GM21723 (cell line): ENCODE results near the gene TPD52L2.
"Not testable (repeated sequence)": the region's sequence is repeated elsewhere in the genome, so short reads cannot be mapped to it uniquely, and the experiment has no call there.

Source experiments
- ATAC-seq: cut with Tn5 transposase; IDR thresholded peaks from one replicate; pipeline ENCODE4 v1.9.1; 2021; ENCODE audit warnings: mild to moderate bottlenecking, moderate library complexity; ENCODE audit not compliant: unreplicated experiment

TPD52L2 gene

DNA sequence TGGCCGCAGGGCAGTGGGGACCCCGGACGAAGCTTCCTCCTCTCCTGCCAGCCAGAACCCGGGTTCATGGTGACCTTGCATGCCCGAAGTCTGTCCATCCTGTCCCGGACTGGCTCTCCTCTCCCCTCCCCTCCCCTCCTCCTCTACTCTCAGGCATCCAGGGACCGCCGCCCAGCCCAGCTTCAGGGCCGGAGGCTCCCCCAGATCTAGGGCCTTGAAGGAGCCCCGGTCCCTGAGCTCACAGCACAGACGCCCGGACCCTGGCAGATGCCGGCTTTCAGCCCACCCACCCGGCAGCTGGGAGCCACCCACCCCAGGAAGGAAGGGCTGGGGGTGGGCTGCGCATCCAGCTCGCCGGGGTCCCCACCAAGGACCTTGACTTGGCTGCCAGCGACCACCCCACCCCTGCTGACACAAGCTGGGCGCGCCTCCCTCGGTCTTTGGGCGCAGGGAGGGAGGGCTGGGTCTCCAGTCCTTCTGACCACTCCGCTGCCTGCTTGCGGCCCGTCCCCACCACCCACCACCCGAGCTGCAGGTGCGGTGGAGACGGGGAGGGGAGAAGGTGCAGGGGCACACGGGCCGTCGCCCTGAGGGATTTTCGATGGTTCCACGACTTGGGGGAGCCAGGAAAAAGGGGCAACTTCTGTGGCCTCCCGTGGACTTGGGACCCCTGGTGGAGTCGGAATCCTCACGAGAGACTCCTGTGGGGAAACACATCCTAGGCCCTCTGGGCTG, 9.5 kb upstream of the TPD52L2 start:
- ATAC-seq, result no peak

DNA sequence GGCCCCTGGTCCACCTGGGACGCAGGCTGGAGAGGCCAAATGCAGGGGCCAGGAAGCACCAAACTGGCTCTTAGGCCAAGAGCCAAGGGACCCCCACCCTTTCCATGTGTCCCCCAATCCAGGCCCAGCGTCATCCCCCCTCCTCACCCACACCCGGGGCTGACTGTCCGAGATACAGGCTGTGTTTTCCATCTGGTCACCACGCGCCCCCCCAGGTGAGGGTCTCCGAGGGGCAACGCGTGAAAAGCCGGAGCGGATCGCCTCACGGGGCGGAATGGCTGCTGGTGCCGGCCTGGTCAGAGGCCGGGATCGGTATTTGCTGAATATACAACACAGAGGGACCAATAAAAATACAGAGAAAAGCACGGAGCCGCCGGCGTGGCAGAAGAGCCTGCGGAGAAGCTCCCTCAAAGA, 9.0 kb upstream of the TPD52L2 start:
- ATAC-seq, result no peak

DNA sequence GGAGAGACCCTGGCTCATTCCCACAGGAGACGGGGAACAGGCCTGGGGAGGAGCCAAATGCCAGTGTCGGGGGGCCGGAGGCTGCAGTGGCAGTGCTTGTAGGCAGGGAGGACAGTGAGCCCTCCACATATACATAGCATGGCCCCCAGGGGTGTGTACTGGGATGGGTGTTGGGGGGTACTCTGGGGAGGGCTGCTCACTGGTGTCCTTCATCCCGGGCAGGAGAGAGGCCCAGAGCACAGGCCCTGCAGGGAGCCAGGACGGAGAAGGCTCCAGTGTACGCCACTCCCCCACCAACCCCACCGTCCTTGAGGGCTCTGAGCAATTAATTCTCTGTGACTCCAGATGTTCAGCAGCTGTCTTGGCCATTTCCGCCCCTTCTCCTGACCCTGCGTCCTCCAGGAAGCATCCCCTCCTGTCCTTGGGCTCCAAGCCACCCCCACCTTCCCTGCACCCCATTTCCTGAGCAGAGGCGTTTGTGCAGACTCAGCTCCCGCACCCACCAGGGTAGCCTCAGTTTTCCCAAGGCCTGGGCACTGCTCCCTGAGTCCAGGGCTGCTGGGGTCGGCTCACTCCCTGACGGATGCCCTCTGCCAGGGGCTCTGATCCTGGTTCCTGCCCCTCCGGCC, 7.2 kb upstream of the TPD52L2 start:
- ATAC-seq, result no peak

DNA sequence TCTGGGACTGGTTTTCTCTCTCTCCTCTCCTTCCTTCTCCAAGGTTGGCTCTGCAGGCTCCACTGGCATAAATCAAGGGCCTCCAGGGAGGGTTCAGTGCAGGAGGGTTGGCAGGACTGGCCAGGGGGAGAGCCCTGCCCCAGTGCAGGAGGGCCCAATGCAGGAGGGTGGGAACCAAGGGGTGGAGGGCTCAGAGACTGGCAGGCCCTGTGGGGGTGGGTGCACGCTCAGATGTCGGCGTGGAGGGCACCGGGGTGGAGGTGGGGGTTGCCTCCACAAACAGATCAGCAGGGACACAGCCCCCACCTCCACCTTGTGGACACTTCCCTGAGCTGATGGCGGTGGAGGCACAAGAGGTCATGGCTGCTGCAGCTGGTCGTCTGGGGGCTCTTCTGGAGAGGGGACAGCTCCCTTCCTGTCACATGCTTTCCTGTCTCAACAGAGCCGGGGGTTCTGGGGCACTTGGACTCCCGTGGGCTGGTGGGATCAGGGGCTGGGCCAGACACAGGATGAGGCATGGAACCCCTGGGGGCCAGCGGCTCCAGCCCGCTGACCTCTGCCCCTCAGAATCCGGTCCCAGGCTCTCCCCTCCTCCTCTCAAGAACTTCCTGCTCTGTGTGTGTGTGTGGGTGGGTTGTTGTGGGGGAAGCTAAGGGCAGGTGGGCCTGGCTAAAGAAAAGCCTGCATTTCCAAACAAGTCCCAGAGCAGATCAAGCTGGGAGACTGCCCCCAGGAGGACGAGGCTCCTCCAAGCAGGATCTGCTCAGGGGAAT, 6.5 kb upstream of the TPD52L2 start:
- ATAC-seq, result no peak

DNA sequence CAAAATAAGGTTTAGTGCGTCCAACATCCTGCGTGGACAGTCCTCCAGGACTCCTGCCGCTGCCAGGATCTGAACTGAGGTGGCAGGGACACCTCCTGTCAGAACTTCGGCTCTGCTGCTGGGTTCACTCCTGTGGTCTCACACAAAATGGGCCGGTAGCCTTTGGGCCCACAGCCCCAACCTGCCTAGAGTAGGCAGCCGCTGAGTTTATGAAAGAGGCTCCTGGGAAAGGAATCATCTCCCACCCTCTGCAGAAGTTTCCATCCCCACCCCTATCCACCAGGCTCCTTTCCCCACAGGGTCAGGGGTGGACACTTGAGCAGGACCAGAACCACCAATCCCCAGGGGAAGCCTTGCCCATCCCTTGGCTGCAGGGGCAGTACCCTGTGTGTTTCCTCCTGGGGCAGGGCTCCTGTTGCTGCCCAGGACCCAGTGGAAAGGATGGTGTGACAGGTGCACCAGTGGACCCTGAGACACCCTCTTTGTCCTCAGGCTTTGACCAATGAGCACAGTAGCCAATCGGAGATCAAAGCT, 5.8 kb upstream of the TPD52L2 start:
- no peak for ATAC-seq

DNA sequence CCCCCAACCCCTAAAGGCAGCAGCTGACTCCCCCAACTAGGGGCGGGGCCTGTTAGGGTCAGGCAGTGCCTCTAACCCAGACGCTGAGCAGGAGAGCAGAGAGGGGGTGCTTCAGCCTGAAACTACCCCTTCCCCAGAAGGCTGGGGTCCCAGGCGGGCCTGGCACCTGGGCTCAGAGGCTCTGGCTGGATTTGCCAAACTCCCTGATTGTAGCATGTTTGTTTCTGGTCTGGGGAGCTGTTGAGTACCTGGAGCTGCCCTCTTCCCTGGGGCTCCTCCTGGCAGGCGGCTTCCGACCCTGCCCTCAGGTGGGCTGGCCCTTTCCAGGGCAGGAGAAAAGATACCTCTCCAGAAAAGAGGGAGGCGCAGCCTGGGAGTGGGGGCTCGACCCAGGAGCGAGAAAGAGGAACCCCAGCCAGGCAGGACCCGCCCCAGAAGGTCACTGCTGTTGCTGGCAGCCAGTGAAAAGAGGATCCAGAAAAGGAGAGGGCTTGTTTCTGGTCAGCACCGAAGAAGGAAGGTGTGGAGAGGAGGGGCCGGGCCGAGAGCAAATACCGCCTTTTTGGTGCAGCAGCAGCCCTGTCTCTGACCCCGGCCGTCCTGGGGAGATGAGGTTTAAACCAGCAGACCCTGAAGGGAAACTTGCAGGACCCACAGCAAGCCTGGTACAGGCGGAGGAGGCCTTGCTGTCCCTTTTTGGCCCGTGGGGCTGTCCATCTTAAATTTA, 4.6 kb upstream of the TPD52L2 start:
- no peak for ATAC-seq

DNA sequence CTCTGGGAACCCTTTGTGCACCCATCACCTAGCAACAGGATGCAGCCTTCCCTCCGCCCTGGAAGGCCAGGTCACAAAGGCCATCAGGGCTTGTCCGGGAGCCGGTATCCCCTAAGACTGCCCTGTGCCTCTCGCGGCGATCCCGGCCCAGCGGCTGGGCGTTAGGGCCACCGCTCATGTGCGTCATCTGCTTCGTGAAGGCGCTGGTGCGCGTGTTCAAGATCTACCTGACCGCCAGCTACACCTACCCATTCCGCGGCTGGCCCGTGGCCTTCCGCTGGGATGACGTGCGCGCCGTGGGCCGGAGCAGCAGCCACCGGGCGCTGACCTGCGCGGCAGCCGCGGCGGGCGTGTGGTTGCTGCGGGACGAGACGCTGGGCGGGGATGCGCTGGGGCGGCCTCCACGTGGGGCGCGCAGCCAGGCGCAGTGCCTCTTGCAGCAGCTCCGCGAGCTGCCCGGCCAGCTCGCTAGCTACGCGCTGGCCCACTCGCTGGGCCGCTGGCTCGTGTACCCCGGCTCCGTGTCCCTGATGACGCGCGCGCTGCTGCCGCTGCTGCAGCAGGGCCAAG, 3.6 kb upstream of the TPD52L2 start, which contains the start of gene ABHD16B:
Gene ABHD16B (plus strand): TSS at position 134 of the 570 bp plus-strand sequence. CDS start 43 bp downstream, at position 177.
- ATAC-seq, result no peak

DNA sequence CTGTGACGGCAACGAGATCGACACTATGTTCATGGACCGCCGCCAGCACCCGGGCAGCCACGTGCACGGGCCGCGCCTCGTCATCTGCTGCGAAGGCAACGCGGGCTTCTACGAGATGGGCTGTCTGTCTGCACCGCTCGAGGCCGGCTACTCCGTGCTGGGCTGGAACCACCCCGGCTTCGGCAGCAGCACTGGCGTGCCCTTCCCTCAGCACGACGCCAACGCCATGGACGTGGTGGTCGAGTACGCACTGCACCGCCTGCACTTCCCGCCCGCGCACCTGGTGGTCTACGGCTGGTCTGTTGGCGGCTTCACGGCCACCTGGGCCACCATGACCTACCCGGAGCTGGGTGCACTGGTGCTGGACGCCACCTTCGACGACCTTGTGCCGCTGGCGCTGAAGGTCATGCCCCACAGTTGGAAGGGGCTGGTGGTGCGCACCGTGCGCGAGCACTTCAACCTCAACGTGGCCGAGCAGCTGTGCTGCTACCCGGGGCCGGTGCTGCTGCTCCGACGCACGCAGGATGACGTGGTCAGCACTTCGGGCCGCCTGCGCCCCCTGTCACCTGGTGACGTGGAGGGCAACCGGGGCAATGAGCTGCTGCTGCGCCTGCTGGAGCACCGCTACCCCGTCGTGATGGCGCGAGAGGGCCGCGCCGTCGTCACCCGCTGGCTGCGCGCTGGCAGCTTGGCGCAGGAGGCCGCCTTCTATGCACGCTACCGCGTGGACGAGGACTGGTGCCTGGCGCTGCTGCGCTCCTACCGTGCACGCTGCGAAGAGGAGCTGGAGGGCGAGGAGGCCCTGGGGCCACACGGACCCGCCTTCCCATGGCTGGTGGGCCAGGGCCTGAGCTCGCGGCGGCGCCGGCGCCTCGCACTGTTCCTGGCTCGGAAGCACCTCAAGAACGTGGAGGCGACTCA, 2.8 kb upstream of the TPD52L2 start:
- no peak for ATAC-seq

DNA sequence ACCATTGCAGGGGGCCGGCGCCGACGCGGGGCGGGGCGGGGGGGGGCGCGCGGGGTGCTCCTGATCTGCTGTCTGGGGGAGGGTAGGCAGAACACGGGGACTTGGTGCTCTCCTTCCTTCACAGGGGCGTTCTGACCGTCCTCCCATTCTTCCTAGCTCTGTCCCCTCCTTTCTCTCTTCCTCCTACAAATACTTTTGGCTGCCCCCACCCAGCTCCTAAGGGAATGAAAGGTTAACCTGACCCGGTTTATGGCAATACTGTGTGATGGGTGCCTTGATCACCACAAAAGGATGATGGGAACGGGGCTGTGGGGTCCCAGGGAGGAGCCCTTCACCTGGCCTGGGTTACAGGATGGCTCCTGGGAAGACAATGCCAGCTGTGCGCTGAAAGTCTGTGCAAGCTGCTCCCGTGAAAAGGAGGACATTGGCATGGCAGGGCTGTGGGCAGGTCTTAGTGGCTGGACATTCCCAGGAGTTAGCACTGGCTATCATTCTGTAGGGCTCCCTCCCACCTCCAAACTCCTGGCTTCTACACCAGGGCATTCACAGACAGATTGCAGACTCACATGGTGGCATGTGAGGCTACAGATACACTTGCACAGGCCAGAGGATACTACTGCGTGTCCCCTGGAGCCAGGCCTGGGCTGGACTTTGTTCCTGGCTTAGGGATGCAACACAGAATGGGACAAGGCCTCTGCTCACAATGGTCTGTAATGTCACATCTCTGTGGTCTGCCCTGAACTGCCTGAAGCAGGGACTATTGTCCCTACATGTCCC, 1.9 kb upstream of the TPD52L2 start:
- ATAC-seq, result no peak

DNA sequence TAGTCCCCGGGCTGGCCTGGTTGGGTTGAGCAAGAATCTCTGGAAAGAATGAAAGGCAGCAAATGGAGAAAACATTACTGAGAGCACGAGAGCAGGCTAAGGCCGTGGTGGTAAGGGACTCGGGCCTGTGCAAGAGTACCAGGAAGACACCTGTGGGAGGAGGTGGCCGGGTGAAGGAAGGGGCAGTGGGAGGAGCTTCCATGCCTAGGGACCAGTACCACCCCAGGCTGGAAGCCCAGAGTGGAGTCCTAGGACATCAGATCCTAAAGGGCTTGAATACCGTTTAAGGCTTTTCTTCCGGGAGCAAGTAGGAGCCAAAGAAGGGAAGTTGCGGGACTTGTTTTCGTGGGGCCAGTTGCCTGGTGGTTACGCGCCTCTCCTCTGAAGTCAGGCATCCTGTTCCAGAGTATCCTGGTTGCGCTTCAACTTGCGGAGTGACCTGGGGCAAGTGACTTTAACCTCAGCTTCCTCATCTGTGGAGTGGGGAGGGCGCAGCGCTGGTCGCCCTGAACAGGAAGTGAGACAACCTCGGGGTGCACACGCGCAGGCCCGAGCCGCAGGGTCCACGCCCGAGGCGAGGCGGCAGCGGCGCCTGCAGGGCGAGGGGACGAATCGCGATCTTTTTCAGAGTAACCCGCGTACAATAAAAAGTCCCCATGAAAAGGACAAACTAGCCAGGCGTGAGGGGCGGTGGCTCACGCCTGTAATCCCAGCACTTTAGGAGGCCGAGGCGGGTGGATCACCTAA, 1.1 kb upstream of the TPD52L2 start:
- peak; percentile 72 for ATAC-seq

DNA sequence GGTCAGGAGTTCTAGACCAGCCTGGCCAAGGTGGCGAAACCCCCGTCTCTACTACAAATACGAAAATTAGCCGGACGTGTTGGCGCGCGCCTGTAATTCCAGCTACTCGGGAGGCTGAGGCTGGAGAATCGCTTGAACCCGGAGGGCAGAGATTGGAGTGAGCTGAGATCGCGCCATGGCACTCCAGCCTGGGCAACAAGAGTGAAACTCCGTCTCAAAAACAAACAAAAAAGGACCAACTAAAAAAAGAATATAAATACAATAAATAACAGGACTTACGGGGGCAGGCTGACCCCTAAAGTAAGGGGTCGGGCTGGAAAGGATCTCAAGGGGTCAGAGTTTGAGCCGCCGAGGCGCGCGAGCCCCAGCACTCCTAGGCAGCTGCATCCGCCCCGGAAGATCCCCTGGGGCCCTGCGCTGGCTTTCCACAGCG, 509 bp upstream of the TPD52L2 start:
- ATAC-seq, result no peak

DNA sequence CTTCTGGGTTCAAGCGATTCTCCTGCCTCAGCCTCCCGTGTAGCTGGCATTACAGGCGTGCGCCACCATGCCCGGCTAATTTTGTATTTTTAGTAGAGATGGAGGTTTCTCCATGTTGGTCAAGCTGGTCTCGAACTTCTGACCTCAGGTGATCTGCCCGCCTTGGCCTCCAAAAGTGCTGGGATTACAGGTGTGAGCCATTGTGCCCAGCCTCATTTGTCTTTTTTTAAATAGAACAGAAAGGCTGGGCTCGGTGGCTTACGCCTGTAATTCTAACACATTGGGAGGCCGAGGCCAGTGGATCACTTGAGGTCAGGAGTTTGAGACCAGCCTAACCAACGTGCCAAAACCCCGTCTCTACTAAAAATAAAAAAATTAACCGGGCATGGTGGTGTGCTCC, 2.0 kb downstream of the TPD52L2 start:
- ATAC-seq, result not testable (repeated sequence)

DNA sequence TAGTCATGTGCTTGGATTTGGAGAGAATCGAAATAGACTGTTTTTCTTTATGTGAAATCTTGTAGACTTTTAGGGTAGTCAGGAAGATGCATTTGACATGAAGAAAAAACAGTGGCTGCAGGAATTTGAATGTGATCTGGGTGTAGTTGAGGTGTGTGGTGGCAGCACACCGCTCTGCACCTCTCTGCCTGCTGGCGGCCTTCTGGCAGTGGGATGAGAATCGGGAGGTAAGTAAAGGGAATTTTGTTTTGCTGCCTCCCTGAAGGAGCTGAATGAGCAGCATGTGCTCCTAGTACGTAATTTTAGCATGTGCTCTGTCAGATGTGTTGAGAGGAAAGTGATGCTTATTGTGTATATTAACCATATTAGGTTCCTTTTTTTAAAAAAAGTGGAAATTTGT, 3.2 kb downstream of the TPD52L2 start:
- ATAC-seq, result no peak

DNA sequence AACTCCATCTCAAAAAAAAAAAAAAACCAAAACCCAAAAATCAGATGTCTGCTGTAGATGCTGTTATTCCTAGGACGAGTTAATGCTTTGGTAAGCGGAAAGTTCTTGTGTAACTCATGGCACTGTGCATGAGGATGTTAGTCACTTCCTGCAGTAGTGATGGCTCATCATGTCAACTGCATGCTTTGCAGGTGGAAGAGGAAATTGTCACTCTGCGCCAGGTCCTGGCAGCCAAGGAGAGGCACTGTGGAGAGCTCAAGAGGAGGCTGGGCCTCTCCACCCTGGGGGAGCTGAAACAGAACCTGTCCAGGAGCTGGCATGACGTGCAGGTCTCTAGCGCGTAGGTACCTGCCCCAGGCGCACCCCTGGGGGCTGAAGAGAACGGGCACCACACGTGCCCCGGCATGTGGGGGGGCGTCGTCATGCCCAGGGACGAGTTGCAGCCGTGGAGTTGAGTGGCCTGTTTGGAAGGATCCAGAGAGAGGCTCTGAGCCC, 8.5 kb downstream of the TPD52L2 start:
- no peak for ATAC-seq

DNA sequence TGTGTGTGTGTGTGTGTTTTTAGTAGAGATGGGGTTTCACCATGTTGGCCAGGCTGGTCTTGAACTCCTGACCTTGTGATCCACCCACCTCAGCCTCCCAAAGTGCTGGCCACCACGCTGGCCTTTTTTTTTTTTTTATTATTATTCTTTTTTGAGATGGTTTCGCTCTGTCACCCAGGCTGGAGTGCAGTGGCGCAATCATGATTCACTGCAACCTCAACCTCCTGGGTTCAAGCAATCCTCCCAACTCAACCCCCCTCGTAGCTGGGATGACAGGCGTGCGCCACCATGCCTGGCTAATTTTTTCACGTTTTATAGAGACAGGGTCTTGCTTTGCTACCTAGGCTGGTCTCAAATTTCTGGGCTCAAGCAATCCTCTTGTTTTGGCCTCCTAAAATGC, 9.2 kb downstream of the TPD52L2 start:
- not testable (repeated sequence) for ATAC-seq

DNA sequence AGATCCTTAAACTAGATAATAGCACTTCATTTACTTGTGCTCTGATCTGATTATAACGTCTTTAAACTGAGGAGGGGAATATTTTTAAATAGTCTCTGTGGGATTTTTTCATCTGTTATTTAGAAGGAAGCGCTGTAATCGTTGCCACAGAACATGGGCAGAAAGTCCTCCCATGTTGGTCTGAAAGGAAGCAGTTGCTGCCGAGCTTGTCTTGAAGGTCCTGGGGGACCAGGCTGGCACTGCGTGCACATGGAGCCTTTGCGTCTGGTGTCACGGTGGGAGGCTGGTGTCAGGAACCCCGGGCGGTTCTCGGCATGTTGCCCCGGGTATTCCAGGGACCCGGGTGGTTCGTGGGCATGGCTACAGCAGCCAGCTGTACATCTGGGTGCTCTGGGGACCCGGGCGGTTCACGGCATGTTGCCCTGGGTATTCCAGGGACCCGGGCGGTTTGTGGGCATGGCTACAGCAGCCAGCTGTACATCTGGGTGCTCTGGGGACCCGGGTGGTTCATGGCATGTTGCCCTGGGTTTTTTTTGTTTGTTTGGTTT, 11.5 kb downstream of the TPD52L2 start:
- ATAC-seq, result no peak

DNA sequence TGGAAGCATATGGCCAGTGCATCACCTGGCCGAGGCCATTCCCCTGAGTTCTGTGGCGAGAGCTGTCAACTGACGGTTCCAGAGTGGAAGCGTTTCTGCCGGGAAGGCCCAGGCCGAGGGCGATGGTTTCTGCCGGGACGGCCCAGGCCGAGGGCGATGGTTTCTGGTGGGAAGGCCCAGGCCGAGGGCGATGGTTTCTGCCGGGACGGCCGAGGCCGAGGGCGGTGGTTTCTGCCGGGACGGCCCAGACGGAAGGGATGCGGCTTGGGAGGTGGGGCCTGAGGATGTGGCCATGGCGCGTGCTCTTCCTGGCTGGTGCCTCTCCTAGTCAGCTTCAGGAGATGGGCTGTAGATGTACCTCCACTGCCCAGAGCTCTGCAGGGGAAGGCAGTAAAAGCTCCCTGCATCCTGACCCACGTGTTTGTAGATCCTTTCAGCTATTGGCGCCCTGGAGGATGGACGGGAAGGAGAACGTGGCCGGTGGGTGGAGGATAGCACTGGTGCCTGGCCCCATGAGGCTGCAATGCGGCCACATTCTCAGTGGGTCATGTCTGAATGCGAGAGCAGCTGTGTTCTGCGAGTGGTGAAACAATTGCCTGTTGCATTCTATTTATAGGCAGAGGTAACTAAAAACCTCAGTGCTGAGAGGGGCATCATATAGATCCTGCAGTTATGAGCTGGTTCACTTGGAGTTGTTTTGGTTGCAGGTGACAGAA, 12.8 kb downstream of the TPD52L2 start:
- no peak for ATAC-seq
